Measurements from ENCODE around the gene SSR1. TPM values are rescaled to one million over a fixed set of nuclear protein-coding genes. Genes with fewer than 3 reads are reported as not detected.

SSR1 gene
- total RNA-seq, 8 experiments from 2014 or later, result 41.8 to 100 (median 62.0) TPM

GRCh38 chr6:7247828-7248227 lies 65.2 kb downstream of the SSR1 start:
- H3K27ac ChIP-seq, result no peak overlapping the region
- H3K4me1 ChIP-seq (replicated peaks in 1 of 2), result peaks cover 5 to 13% of the 10 kb centered on the region in 2 donors
- WGBS, 10 experiments, result 88 to 100% (median 96%) methylated on average over 1 to 5 of the region's 13 CpGs; no CpG with 5 or more reads in 5 of the 10 experiments
- no peak for ATAC-seq (replicated peaks in 6 of 8)
- no peak overlapping the region for H3K4me3 ChIP-seq
- in situ Hi-C loops (cut with MboI; ENCODE audit: low pct_unique_long_range_greater_than_20kb in 2 of 9, low sequenced_read_pairs in 9 of 9, unreplicated experiment in 9 of 9), result loop anchor here in 8 of 9 experiments (25.0 kb wide), 4 partner anchors 336 to 561 kb away; no protein-coding TSS in a partner anchor

GRCh38 chr6:7247179-7247456 lies 65.9 kb downstream of the SSR1 start:
- Histone ChIP-seq H3K4me1 (replicated peaks in 1 of 2) (peaks cover 12 to 16% of the 10 kb centered on the region in 2 donors), H3K27ac (no peak overlapping the region), H3K4me3 (no peak overlapping the region)
- no peak for ATAC-seq (replicated peaks in 6 of 8)
- 98% methylated on average over 8 of the region's 15 CpGs; no CpG with 5 or more reads in 9 of the 10 experiments for WGBS, 10 experiments
- in situ Hi-C loops (cut with MboI; ENCODE audit: low pct_unique_long_range_greater_than_20kb in 2 of 9, low sequenced_read_pairs in 9 of 9, unreplicated experiment in 9 of 9), result loop anchor here in 8 of 9 experiments (25.0 kb wide), 4 partner anchors 335 to 560 kb away; no protein-coding TSS in a partner anchor

- H3K27ac ChIP-seq, result no peak overlapping the region
- H3K4me3 ChIP-seq, result no peak overlapping the region
- H3K4me1 ChIP-seq (replicated peaks in 1 of 2), result peaks cover 18 to 19% of the 10 kb centered on the region in 2 donors
- in situ Hi-C loops (cut with MboI; ENCODE audit: low pct_unique_long_range_greater_than_20kb in 2 of 9, low sequenced_read_pairs in 9 of 9, unreplicated experiment in 9 of 9), result loop anchor here in 8 of 9 experiments (25.0 kb wide), 4 partner anchors 334 to 559 kb away; no protein-coding TSS in a partner anchor
- ATAC-seq (replicated peaks in 6 of 8), result no peak
- WGBS, 10 experiments, result 92 to 100% (median 95%) methylated on average over 2 to 18 of the region's 71 CpGs; no CpG with 5 or more reads in 4 of the 10 experiments
Measured at GRCh38 chr6:7246401-7247178, 66.4 kb downstream of the SSR1 start.

GRCh38 chr6:7245668-7246393 lies 67.2 kb downstream of the SSR1 start:
- in situ Hi-C loops (cut with MboI; ENCODE audit: low pct_unique_long_range_greater_than_20kb in 2 of 9, low sequenced_read_pairs in 9 of 9, unreplicated experiment in 9 of 9), result loop anchor here in 8 of 9 experiments (25.0 kb wide), 4 partner anchors 334 to 559 kb away; no protein-coding TSS in a partner anchor
- ATAC-seq (replicated peaks in 6 of 8), result no peak
- no peak overlapping the region for H3K27ac ChIP-seq
- peaks cover 18 to 21% of the 10 kb centered on the region in 2 donors for H3K4me1 ChIP-seq (replicated peaks in 1 of 2)
- no peak overlapping the region for H3K4me3 ChIP-seq
- 67 to 100% (median 92%) methylated on average over 1 to 3 of the region's 15 CpGs; no CpG with 5 or more reads in 4 of the 10 experiments for WGBS, 10 experiments

GRCh38 chr6:7243179-7243981 lies 69.6 kb downstream of the SSR1 start:
- in situ Hi-C loops (cut with MboI; ENCODE audit: low pct_unique_long_range_greater_than_20kb in 2 of 9, low sequenced_read_pairs in 9 of 9, unreplicated experiment in 9 of 9), result loop anchor here in 8 of 9 experiments (25.0 kb wide), 4 partner anchors 331 to 556 kb away; no protein-coding TSS in a partner anchor
- WGBS, 10 experiments, result 0 to 23% (median 9%) methylated on average over 2 to 7 of the region's 7 CpGs; no CpG with 5 or more reads in 1 of the 10 experiments
- peak; percentile 15 to 56 (median 41) for ATAC-seq (replicated peaks in 6 of 8)
- peaks cover 18 to 33% of the 10 kb centered on the region in 2 donors for H3K4me1 ChIP-seq (replicated peaks in 1 of 2)
- H3K27ac ChIP-seq, result no peak overlapping the region
- H3K4me3 ChIP-seq, result no peak overlapping the region

GRCh38 chr6:7242835-7243178 lies 70.2 kb downstream of the SSR1 start:
- no peak overlapping the region for H3K4me3 ChIP-seq
- in situ Hi-C loops (cut with MboI; ENCODE audit: low pct_unique_long_range_greater_than_20kb in 2 of 9, low sequenced_read_pairs in 9 of 9, unreplicated experiment in 9 of 9), result loop anchor here in 8 of 9 experiments (25.0 kb wide), 4 partner anchors 331 to 556 kb away; no protein-coding TSS in a partner anchor
- no peak overlapping the region for H3K27ac ChIP-seq
- peak in 3 of 8 experiments; percentile 5 to 29 (median 8) for ATAC-seq (replicated peaks in 6 of 8)
- WGBS, 10 experiments, result 50 to 83% (median 57%) methylated on average over 1 to 4 of the region's 4 CpGs; no CpG with 5 or more reads in 4 of the 10 experiments
- H3K4me1 ChIP-seq (replicated peaks in 1 of 2), result peaks cover 18 to 35% of the 10 kb centered on the region in 2 donors

- 3 to 68% (median 36%) methylated on average over 2 to 8 of the region's 13 CpGs for WGBS, 10 experiments
- Histone ChIP-seq H3K27ac (no peak overlapping the region), H3K4me1 (replicated peaks in 1 of 2) (peaks cover 18 to 35% of the 10 kb centered on the region in 2 donors), H3K4me3 (no peak overlapping the region)
- in situ Hi-C loops (cut with MboI; ENCODE audit: low pct_unique_long_range_greater_than_20kb in 2 of 9, low sequenced_read_pairs in 9 of 9, unreplicated experiment in 9 of 9), result loop anchor here in 8 of 9 experiments (25.0 kb wide), 4 partner anchors 330 to 555 kb away; no protein-coding TSS in a partner anchor
- peak in 4 of 8 experiments; percentile 21 to 76 (median 70) for ATAC-seq (replicated peaks in 6 of 8)
Measured at GRCh38 chr6:7241709-7242645, 71.0 kb downstream of the SSR1 start.

- Histone ChIP-seq H3K4me1 (replicated peaks in 1 of 2) (peaks cover 18 to 35% of the 10 kb centered on the region in 2 donors), H3K4me3 (no peak overlapping the region), H3K27ac (no peak overlapping the region)
- in situ Hi-C loops (cut with MboI; ENCODE audit: low pct_unique_long_range_greater_than_20kb in 2 of 9, low sequenced_read_pairs in 9 of 9, unreplicated experiment in 9 of 9), result loop anchor here in 8 of 9 experiments (25.0 kb wide), 4 partner anchors 329 to 554 kb away; no protein-coding TSS in a partner anchor
- ATAC-seq (replicated peaks in 6 of 8), result no peak
- 83 to 100% (median 91%) methylated on average over 1 to 8 of the region's 10 CpGs; no CpG with 5 or more reads in 3 of the 10 experiments for WGBS, 10 experiments
Measured at GRCh38 chr6:7241160-7241559, 71.8 kb downstream of the SSR1 start.

GRCh38 chr6:7240351-7240750 lies 72.6 kb downstream of the SSR1 start:
- no peak overlapping the region for H3K27ac ChIP-seq

GRCh38 chr6:7239590-7239948 lies 73.4 kb downstream of the SSR1 start:
- Histone ChIP-seq H3K4me3 (no peak overlapping the region), H3K27ac (no peak overlapping the region), H3K4me1 (replicated peaks in 1 of 2) (peaks cover 18 to 35% of the 10 kb centered on the region in 2 donors)
- in situ Hi-C loops (cut with MboI; ENCODE audit: low pct_unique_long_range_greater_than_20kb in 2 of 9, low sequenced_read_pairs in 9 of 9, unreplicated experiment in 9 of 9), result loop anchor here in 8 of 9 experiments (25.0 kb wide), 4 partner anchors 327 to 552 kb away; no protein-coding TSS in a partner anchor
- peak in 2 of 8 experiments; percentile 8 to 30 for ATAC-seq (replicated peaks in 6 of 8)
- WGBS, 10 experiments, result 60 to 100% (median 80%) methylated on average over 1 to 4 of the region's 5 CpGs; no CpG with 5 or more reads in 5 of the 10 experiments

More at GRCh38 chr6:7240351-7240750, 72.6 kb downstream of the SSR1 start:
- in situ Hi-C loops (cut with MboI; ENCODE audit: low pct_unique_long_range_greater_than_20kb in 2 of 9, low sequenced_read_pairs in 9 of 9, unreplicated experiment in 9 of 9), result loop anchor here in 8 of 9 experiments (25.0 kb wide), 4 partner anchors 328 to 553 kb away; no protein-coding TSS in a partner anchor
- peaks cover 18 to 35% of the 10 kb centered on the region in 2 donors for H3K4me1 ChIP-seq (replicated peaks in 1 of 2)
- no peak overlapping the region for H3K4me3 ChIP-seq
- 89 to 100% (median 94%) methylated on average over 1 to 9 of the region's 9 CpGs for WGBS, 10 experiments
- no peak for ATAC-seq (replicated peaks in 6 of 8)

- peak; percentile 29 to 95 (median 89) for ATAC-seq (replicated peaks in 6 of 8)
- in situ Hi-C loops (cut with MboI; ENCODE audit: low pct_unique_long_range_greater_than_20kb in 2 of 9, low sequenced_read_pairs in 9 of 9, unreplicated experiment in 9 of 9), result loop anchor here in 8 of 9 experiments (25.0 kb wide), 4 partner anchors 327 to 552 kb away; no protein-coding TSS in a partner anchor
- Histone ChIP-seq H3K27ac (no peak overlapping the region), H3K4me3 (no peak overlapping the region), H3K4me1 (replicated peaks in 1 of 2) (peaks cover 18 to 35% of the 10 kb centered on the region in 2 donors)
- 0 to 100% (median 57%) methylated on average over 1 to 4 of the region's 10 CpGs; no CpG with 5 or more reads in 2 of the 10 experiments for WGBS, 10 experiments
Measured at GRCh38 chr6:7238900-7239589, 74.0 kb downstream of the SSR1 start.
